Kidney (tissue), 14 donors: Measurements from ENCODE around the gene DICER1. TPM values are rescaled to one million over a fixed set of nuclear protein-coding genes. Genes with fewer than 3 reads are reported as not detected.
A peak's percentile ranks its signal among the peaks of the same experiment; 100 is the strongest.

Experiments
- DNase-seq, 5 donors: peaks; one replicate each; pipeline ENCODE4 v3.0.0-alpha.2; 2013 to 2020
- FAIRE-seq: peaks from 2 replicates; lab custom pipeline; 2012; peaks lifted over from hg19 to GRCh38; lab: Jason Lieb, UNC
- H3K27ac ChIP-seq, 2 donors: one replicate each; pipeline ENCODE4 v1.7.0; 2013; ENCODE audit warnings: low read depth in 2 of 2, low read length in 2 of 2, inconsistent platforms in 1 of 2
- H3K27me3 ChIP-seq: one replicate; pipeline ENCODE4 v1.7.1; 2013; ENCODE audit warnings: low read length, inconsistent platforms; ENCODE audit not compliant: control insufficient read depth, insufficient read depth
- H3K36me3 ChIP-seq, 3 donors: one replicate each; pipeline versions ENCODE4 v1.7.0 to v1.7.1; 2013; ENCODE audit warnings: low read length in 3 of 3, control low read depth in 1 of 3, inconsistent platforms in 1 of 3; ENCODE audit not compliant: insufficient read depth in 3 of 3, control insufficient read depth in 2 of 3
- H3K4me1 ChIP-seq, 3 donors: one replicate each; pipeline versions ENCODE4 v1.7.0 to v1.7.1; 2013; ENCODE audit warnings: low read length in 3 of 3, inconsistent platforms in 1 of 3, low read depth in 1 of 3; ENCODE audit not compliant: control insufficient read depth in 2 of 3, insufficient read depth in 2 of 3
- H3K4me3 ChIP-seq, 3 donors: one replicate each; pipeline versions ENCODE4 v1.7.0 to v1.8.1; 2013; ENCODE audit warnings: low read length in 3 of 3, control low read depth in 1 of 3, inconsistent platforms in 1 of 3
- H3K9ac ChIP-seq, 3 donors: one replicate each; pipeline versions ENCODE4 v1.7.0 to v1.7.1; 2013; ENCODE audit warnings: low read length in 3 of 3, control low read depth in 1 of 3, inconsistent platforms in 1 of 3
- H3K9me3 ChIP-seq, 3 donors: one replicate each; pipeline versions ENCODE4 v1.7.0 to v1.7.1; 2013; ENCODE audit warnings: low read length in 3 of 3, control low read depth in 1 of 3, inconsistent platforms in 1 of 3; ENCODE audit not compliant: control insufficient read depth in 2 of 3, insufficient read depth in 1 of 3
- CTCF ChIP-seq: IDR thresholded peaks from 3 replicates; pipeline ENCODE4 v1.5.1; 2012; ENCODE audit warnings: mild to moderate bottlenecking, moderate library complexity, borderline replicate concordance; ENCODE audit not compliant: insufficient read depth; ENCODE audit errors: extremely low read depth
- intact Hi-C: fragments of 100-400 bp; cut with DNase I; formaldehyde crosslinking; loops from one replicate; pipeline ENCODE4 v1.11.1; 2022
- polyA plus RNA-seq: library from polyadenylated mRNA; stranded (reverse); fragments of 350-450 nt; fragmentation: Illumina TruSeq; extraction: RNeasy Lipid Tissue Mini Kit (QIAGEN cat#74804); gene quantifications from one replicate; pipeline ENCODE4 v1.2.3, GENCODE V29; 2014; ENCODE audit warnings: low read depth, low replicate concordance; ENCODE audit not compliant: insufficient read depth
- total RNA-seq: library from RNA; stranded (reverse); fragmentation: NEBNext Ultra II Directional; extraction: Animal tissue kit (Norgen Biotek cat#: 25700); gene quantifications from one replicate; pipeline ENCODE4 v1.2.1, GENCODE V29; 2021
- donor health status: control.
- donor health status: control.
- donor health status: control.
- donor health status: control.
- donor health status: control.
- donor health status: DM: yes; HTN: yes; CAD: no.
- donor health status: Normal renal cell carcinoma (clear cell type).

Gene DICER1
- total and polyA plus RNA-seq, 2 donors from 2014 or later: 6.0 to 83.6 TPM

DNA sequence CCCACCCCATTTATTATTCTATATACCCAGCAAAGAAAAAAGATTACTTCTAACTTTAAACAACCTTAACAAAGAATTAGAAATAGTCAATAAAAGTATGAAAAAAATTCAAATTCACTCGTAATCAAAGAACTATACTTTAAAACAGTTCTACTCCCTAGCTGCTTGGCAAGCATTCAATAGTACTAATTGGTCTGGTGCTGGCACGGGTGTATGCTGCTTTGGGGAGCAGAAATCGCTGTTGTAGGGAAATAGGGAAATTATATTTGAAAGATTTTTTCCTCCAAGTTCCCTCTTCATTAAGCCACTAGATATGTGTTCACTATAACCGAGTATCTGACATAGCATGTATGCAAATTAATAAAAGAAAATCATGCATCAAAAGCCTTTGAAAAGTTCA is 65.7 kb downstream of the DICER1 start:
- H3K9ac ChIP-seq: no peak overlapping the region
- no peaks in the 10 kb centered on the region for H3K27me3 ChIP-seq
- intact Hi-C loops: loop anchor here (10.0 kb wide), 1 partner anchor 407 kb away; no protein-coding TSS in a partner anchor
- H3K4me1 ChIP-seq: no peaks in the 10 kb centered on the region
- no peak for DNase-seq
- H3K4me3 ChIP-seq: no peak overlapping the region
- H3K36me3 ChIP-seq: peaks cover 2 to 58% (median 27%) of the 10 kb centered on the region in 3 donors
- TF ChIP-seq CTCF: no peak
- peak; percentile 8 for FAIRE-seq
- H3K27ac ChIP-seq: no peak overlapping the region
- H3K9me3 ChIP-seq: no peaks in the 10 kb centered on the region

DNA sequence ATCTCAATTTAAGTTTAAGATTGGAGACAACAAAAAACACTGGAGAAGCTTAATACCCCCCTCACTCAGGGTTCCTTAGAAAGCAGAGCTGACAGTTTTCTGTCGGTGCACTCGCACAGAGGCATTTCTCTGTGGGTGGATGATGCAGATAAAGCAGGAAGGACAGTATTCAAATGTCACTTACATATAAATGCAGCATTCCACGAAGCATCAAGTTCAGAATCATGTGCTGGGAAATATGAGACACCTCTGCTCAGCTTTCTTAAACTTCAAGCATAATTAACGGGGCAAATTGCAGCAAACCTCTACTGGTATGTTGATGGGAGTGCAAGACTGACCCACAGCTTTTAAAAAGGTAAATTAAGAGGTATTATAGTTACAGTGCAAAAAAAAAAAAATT is 68.7 kb downstream of the DICER1 start:
- FAIRE-seq (no peak), DNase-seq (peak in 1 of 5 donors; percentile 41)
- no peak for TF ChIP-seq CTCF

GRCh38 chr14:95087619-95088018 is 69.7 kb downstream of the DICER1 start:
- intact Hi-C loops: no loop called here
- H3K27ac ChIP-seq: no peak overlapping the region
- no peaks in the 10 kb centered on the region for H3K27me3 ChIP-seq
- no peaks in the 10 kb centered on the region for H3K9me3 ChIP-seq
- no peak overlapping the region for H3K4me3 ChIP-seq
- TF ChIP-seq CTCF: no peak
- FAIRE-seq: no peak
- DNase-seq: no peak
- peaks cover 3 to 30% (median 7%) of the 10 kb centered on the region in 3 donors for H3K36me3 ChIP-seq
- no peaks in the 10 kb centered on the region for H3K4me1 ChIP-seq
- no peak overlapping the region for H3K9ac ChIP-seq

More for the DNA sequence above, 68.7 kb downstream of the DICER1 start:
- Histone ChIP-seq H3K9ac (no peak overlapping the region), H3K36me3 (peaks cover 7 to 40% (median 7%) of the 10 kb centered on the region in 3 donors), H3K9me3 (no peaks in the 10 kb centered on the region), H3K4me3 (no peak overlapping the region), H3K4me1 (no peaks in the 10 kb centered on the region), H3K27me3 (no peaks in the 10 kb centered on the region), H3K27ac (no peak overlapping the region)
- intact Hi-C loops: no loop called here

DNA sequence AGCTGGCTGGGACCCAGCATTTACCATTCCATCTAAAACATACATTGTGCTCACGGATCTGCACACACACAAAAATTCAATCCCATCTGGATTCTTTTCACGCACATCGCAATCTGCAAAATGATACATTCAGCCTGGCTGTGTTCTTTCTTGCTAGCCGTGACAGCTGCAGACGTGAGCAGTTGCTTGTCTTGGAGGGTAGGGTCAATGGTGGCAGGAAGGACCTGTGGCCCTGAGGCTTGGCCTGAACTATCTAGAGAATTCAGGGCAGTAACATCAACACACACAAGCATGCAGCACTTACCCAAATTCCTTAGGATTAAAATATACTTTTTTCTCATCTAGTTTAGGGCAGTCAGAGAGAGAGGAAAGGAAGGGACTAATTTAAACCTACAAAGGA is 72.0 kb downstream of the DICER1 start:
- no peaks in the 10 kb centered on the region for H3K9me3 ChIP-seq
- no peak for TF ChIP-seq CTCF
- no peak overlapping the region for H3K4me3 ChIP-seq
- no peaks in the 10 kb centered on the region for H3K27me3 ChIP-seq
- no peak overlapping the region for H3K27ac ChIP-seq
- H3K9ac ChIP-seq: no peak overlapping the region
- H3K4me1 ChIP-seq: no peaks in the 10 kb centered on the region
- no peak for DNase-seq
- FAIRE-seq: no peak
- intact Hi-C loops: no loop called here
- peaks cover 3 to 14% (median 5%) of the 10 kb centered on the region in 3 donors for H3K36me3 ChIP-seq
